Body of pancreas (tissue), 4 donors: Measurements from ENCODE around the gene OR52L1.

ENCODE experiments used
- CTCF ChIP-seq, 7 experiments: fragments of 450-650 bp in 4 of 7; fragments of 200-600 bp in 3 of 7; sonication (generic) in 3 of 7; IDR thresholded peaks; one replicate each; pipeline ENCODE4 v1.5.1; 2016 to 2019; ENCODE audit warnings: antibody characterized with exemption in 7 of 7
- POLR2A ChIP-seq, 3 donors: fragments of 450-650 bp; IDR thresholded peaks; one replicate each; pipeline ENCODE4 v1.6.1; 2016; ENCODE audit warnings: antibody characterized with exemption in 3 of 3, mild to moderate bottlenecking in 2 of 3

DNA sequence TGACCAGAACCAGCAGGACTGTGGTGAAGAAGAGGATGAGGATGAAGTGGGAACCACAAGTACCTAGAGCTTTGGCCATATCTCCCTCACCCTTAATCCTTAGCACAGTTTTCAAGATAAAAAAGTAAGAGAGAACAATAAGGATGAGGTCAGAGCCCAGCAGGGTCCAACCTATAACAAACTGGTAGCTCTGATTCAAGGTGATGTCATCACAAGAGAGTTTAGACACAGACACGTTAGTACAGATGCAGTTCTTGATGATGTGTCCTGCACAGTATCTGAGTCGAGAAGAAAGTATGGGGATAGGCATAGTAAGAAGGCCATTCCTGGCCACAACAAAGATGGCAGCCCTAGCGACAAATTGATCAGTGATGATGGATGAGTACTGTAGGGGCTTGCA, 19.1 kb downstream of the OR52L1 start:
- TF ChIP-seq CTCF (IDR thresholded peaks at IDR 0.05) (no peak), POLR2A (IDR thresholded peaks at IDR 0.05) (no peak)
